OCI-LY3 (cell line): ENCODE data around the gene DIP2C.

Experiments
- CTCF ChIP-seq: fragments of 200-600, 300-600 bp; sonication (generic); IDR thresholded peaks from 2 replicates; pipeline ENCODE4 v1.5.1; 2014; ENCODE audit warnings: antibody characterized with exemption, low read length, low read depth
- EZH2phosphoT487 ChIP-seq: fragments of 200-600 bp; shearing (Covaris generic); IDR thresholded peaks from 2 replicates; pipeline ENCODE4 v1.6.1; 2018; ENCODE audit warnings: antibody characterized with exemption, mixed run types, low read depth

GRCh38 chr10:527416-527815 lies 162.1 kb downstream of the DIP2C start:
- no peak for TF ChIP-seq CTCF
- no peak for TF ChIP-seq EZH2phosphoT487
